RWPE2 (cell line): Measurements from ENCODE around the gene SETD1B.
A peak's percentile ranks its signal among the peaks of the same experiment; 100 is the strongest.

Experiments used
- ATAC-seq: fragments of 200-7000 bp; cut with Tn5 transposase; 3 replicates; pipeline ENCODE4 v1.9.1; 2021; ENCODE audit warnings: low read depth
- DNase-seq: peaks from one replicate; pipeline ENCODE4 v3.0.0-alpha.2; 2020; ENCODE audit warnings: low spot score
- H3K27ac ChIP-seq: fragments of 450-650 bp; 2 replicates; pipeline ENCODE4 v1.5.1; 2017; ENCODE audit warnings: mild to moderate bottlenecking; ENCODE audit not compliant: poor library complexity, severe bottlenecking
- H3K27me3 ChIP-seq: fragments of 250-450 bp; sonication (Bioruptor Pico); 2 replicates; pipeline ENCODE4 v1.5.1; 2021; ENCODE audit warnings: mild to moderate bottlenecking, moderate library complexity; ENCODE audit not compliant: insufficient read depth, poor library complexity, severe bottlenecking
- H3K36me3 ChIP-seq: fragments of 250-450 bp; sonication (Bioruptor Pico); 2 replicates; pipeline ENCODE4 v1.5.1; 2020; ENCODE audit warnings: low read depth, mild to moderate bottlenecking, moderate library complexity
- H3K4me1 ChIP-seq: fragments of 250-450 bp; sonication (Bioruptor Pico); 2 replicates; pipeline ENCODE4 v1.5.1; 2021; ENCODE audit warnings: mild to moderate bottlenecking, moderate library complexity; ENCODE audit not compliant: insufficient read depth, poor library complexity, severe bottlenecking
- H3K4me3 ChIP-seq: fragments of 250-450 bp; sonication (Bioruptor Pico); 2 replicates; pipeline ENCODE4 v1.5.1; 2021; ENCODE audit warnings: mild to moderate bottlenecking, moderate library complexity; ENCODE audit not compliant: severe bottlenecking
- H3K9me3 ChIP-seq: fragments of 250-450 bp; sonication (Bioruptor Pico); 2 replicates; pipeline ENCODE4 v1.5.1; 2021; ENCODE audit warnings: mild to moderate bottlenecking, moderate library complexity; ENCODE audit not compliant: severe bottlenecking
- CTCF ChIP-seq: fragments of 450-650 bp; IDR thresholded peaks from one replicate; pipeline ENCODE4 v1.5.1; 2017; ENCODE audit warnings: mild to moderate bottlenecking, moderate library complexity; ENCODE audit not compliant: poor library complexity, severe bottlenecking

The SETD1B gene

GRCh38 chr12:121815263-121815662 is 11.5 kb downstream of the SETD1B start:
- Histone ChIP-seq H3K4me3 (no peak overlapping the region), H3K27me3 (no peaks in the 10 kb centered on the region), H3K4me1 (peaks cover 9% of the 10 kb centered on the region), H3K27ac (no peak overlapping the region), H3K36me3 (peaks cover 72% of the 10 kb centered on the region), H3K9me3 (no peaks in the 10 kb centered on the region)
- DNase-seq (no peak), ATAC-seq (no peak)
- TF ChIP-seq CTCF = no peak

GRCh38 chr12:121816925-121817647 is 13.3 kb downstream of the SETD1B start:
- no peak overlapping the region for H3K4me3 ChIP-seq
- DNase-seq (peak; percentile 64), ATAC-seq (no peak)
- H3K4me1 ChIP-seq = peaks cover 9% of the 10 kb centered on the region
- H3K27ac ChIP-seq = no peak overlapping the region
- H3K36me3 ChIP-seq = peaks cover 71% of the 10 kb centered on the region
- TF ChIP-seq CTCF = no peak
- H3K9me3 ChIP-seq = no peaks in the 10 kb centered on the region
- H3K27me3 ChIP-seq = no peaks in the 10 kb centered on the region

- Histone ChIP-seq H3K36me3 (peaks cover 71% of the 10 kb centered on the region), H3K27ac (no peak overlapping the region), H3K9me3 (no peaks in the 10 kb centered on the region), H3K27me3 (no peaks in the 10 kb centered on the region), H3K4me3 (no peak overlapping the region), H3K4me1 (peaks cover 9% of the 10 kb centered on the region)
- ATAC-seq (no peak), DNase-seq (no peak)
- no peak for TF ChIP-seq CTCF
Measured at GRCh38 chr12:121817648-121818043, 13.8 kb downstream of the SETD1B start.

- no peak for TF ChIP-seq CTCF
- H3K27me3 ChIP-seq = no peaks in the 10 kb centered on the region
- ATAC-seq = no peak
- peak; percentile 58 for DNase-seq
- H3K27ac ChIP-seq = no peak overlapping the region
- no peaks in the 10 kb centered on the region for H3K9me3 ChIP-seq
- H3K4me1 ChIP-seq = no peaks in the 10 kb centered on the region
- no peak overlapping the region for H3K4me3 ChIP-seq
- H3K36me3 ChIP-seq = peaks cover 64% of the 10 kb centered on the region
Measured at GRCh38 chr12:121819212-121819949, 15.6 kb downstream of the SETD1B start.

GRCh38 chr12:121820056-121820455 is 16.2 kb downstream of the SETD1B start:
- ATAC-seq = no peak
- H3K4me3 ChIP-seq = no peak overlapping the region
- no peaks in the 10 kb centered on the region for H3K9me3 ChIP-seq
- H3K27ac ChIP-seq = no peak overlapping the region
- no peak for DNase-seq
- no peaks in the 10 kb centered on the region for H3K27me3 ChIP-seq
- H3K4me1 ChIP-seq = no peaks in the 10 kb centered on the region
- H3K36me3 ChIP-seq = peaks cover 57% of the 10 kb centered on the region
- no peak for TF ChIP-seq CTCF
